AG04449 (cell line): Measurements from ENCODE around the gene CATSPERD.

Experiments used
- CTCF ChIA-PET: fragments of 350-600 bp; formaldehyde crosslinking; extraction: SDS; loops from one replicate; lab custom pipeline; 2021; ENCODE audit warnings: antibody characterized with exemption; lab: Yijun Ruan, JAX
- POLR2A ChIA-PET: fragments of 400-600, 350-600 bp; formaldehyde crosslinking; extraction: SDS; loops from one replicate; lab custom pipeline; 2020; ENCODE audit warnings: antibody characterized with exemption, inconsistent platforms; lab: Yijun Ruan, JAX
- DNase-seq: peaks from one replicate; pipeline ENCODE4 v3.0.0-alpha.2; 2010; ENCODE audit warnings: low read depth, low spot score
- H3K4me3 ChIP-seq: 2 replicates; pipeline ENCODE4 v1.5.1; 2011; ENCODE audit warnings: low read depth, mild to moderate bottlenecking, control low read depth, low read length
- CTCF ChIP-seq: IDR thresholded peaks from one replicate; pipeline ENCODE4 v1.5.1; 2011; ENCODE audit warnings: mild to moderate bottlenecking, moderate library complexity, low read length, control low read depth, inconsistent platforms; ENCODE audit not compliant: insufficient read depth; ENCODE audit errors: missing control alignments

CATSPERD gene

GRCh38 chr19:5694167-5694955 lies 26.1 kb upstream of the CATSPERD start:
- ChIA-PET POLR2A (no interaction called here), CTCF (no interaction called here)
- no peak for TF ChIP-seq CTCF
- no peak for DNase-seq
- H3K4me3 ChIP-seq, result no peak overlapping the region

- H3K4me3 ChIP-seq, result no peak overlapping the region
- POLR2A ChIA-PET, result interaction anchor here (0.9 kb wide), 1 partner anchor 23 kb away, joined by 3 read pairs; no protein-coding TSS in a partner anchor
- DNase-seq, result no peak
- no peak for TF ChIP-seq CTCF
- CTCF ChIA-PET, result no interaction called here
Measured at GRCh38 chr19:5694956-5695648, 25.3 kb upstream of the CATSPERD start.

- CTCF ChIA-PET, result no interaction called here
- H3K4me3 ChIP-seq, result no peak overlapping the region
Measured at GRCh38 chr19:5695649-5696195, 24.7 kb upstream of the CATSPERD start.

GRCh38 chr19:5696196-5697021 lies 24.0 kb upstream of the CATSPERD start:
- no peak for DNase-seq
- ChIA-PET CTCF (interaction anchor here (5.2 kb wide), 1 partner anchor 8 kb away, joined by 38 read pairs; the partner anchor contains the start of gene RPL36), POLR2A (interaction anchor here (0.9 kb wide), 1 partner anchor 22 kb away, joined by 3 read pairs; no protein-coding TSS in a partner anchor)
- H3K4me3 ChIP-seq, result no peak overlapping the region
- TF ChIP-seq CTCF, result no peak

More at GRCh38 chr19:5695649-5696195, 24.7 kb upstream of the CATSPERD start:
- TF ChIP-seq CTCF, result no peak
- POLR2A ChIA-PET, result interaction anchor here (0.9 kb wide), 1 partner anchor 23 kb away, joined by 3 read pairs; no protein-coding TSS in a partner anchor
- DNase-seq, result no peak

- no peak for DNase-seq
- no peak overlapping the region for H3K4me3 ChIP-seq
- no peak for TF ChIP-seq CTCF
- CTCF ChIA-PET, result interaction anchor here (0.7 to 5.2 kb wide), 2 partner anchors 9 to 23 kb away, joined by 3 to 38 read pairs; partner anchors contain the start of genes CATSPERD and RPL36
- POLR2A ChIA-PET, result interaction anchor here (1.1 kb wide), 1 partner anchor 7 kb away, joined by 5 read pairs; the partner anchor contains the start of gene RPL36
Measured at GRCh38 chr19:5697022-5697889, 23.2 kb upstream of the CATSPERD start.
